ENCODE data around the gene SIGLEC1.
A peak's percentile ranks its signal among the peaks of the same experiment; 100 is the strongest.

The SIGLEC1 gene

GRCh38 chr20:3729811-3730540, 17.6 kb upstream of the SIGLEC1 start:
- no peak for DNase-seq
- Histone ChIP-seq H3K4me1 (peaks cover 0 to 9% (median 0%) of the 10 kb centered on the region in 4 donors), H3K36me3 (no peaks in the 10 kb centered on the region), H3K27me3 (peaks cover 0 to 62% of the 10 kb centered on the region in 2 donors), H3K27ac (no peak overlapping the region), H3K9me3 (no peaks in the 10 kb centered on the region), H3K4me3 (no peak overlapping the region)
- intact Hi-C loops (cut with DNase I; ENCODE audit: low total_unique reads) = no loop called here
- TF ChIP-seq CTCF (IDR thresholded peaks at IDR 0.05) = no peak

- Histone ChIP-seq H3K27ac (no peak overlapping the region), H3K27me3 (peaks cover 0 to 62% of the 10 kb centered on the region in 2 donors), H3K9me3 (no peaks in the 10 kb centered on the region), H3K36me3 (no peaks in the 10 kb centered on the region), H3K4me1 (peaks cover 0 to 9% (median 0%) of the 10 kb centered on the region in 4 donors), H3K4me3 (no peak overlapping the region)
- no peak for TF ChIP-seq CTCF (IDR thresholded peaks at IDR 0.05)
- no peak for DNase-seq
- intact Hi-C loops (cut with DNase I; ENCODE audit: low total_unique reads) = no loop called here
Measured at GRCh38 chr20:3729378-3729777, 17.0 kb upstream of the SIGLEC1 start.

- peaks cover 0 to 62% of the 10 kb centered on the region in 2 donors for H3K27me3 ChIP-seq
- no peak overlapping the region for H3K4me3 ChIP-seq
- H3K36me3 ChIP-seq = no peaks in the 10 kb centered on the region
- no peak for TF ChIP-seq CTCF (IDR thresholded peaks at IDR 0.05)
- no peak for DNase-seq
- H3K9me3 ChIP-seq = no peaks in the 10 kb centered on the region
- H3K27ac ChIP-seq = no peak overlapping the region
- intact Hi-C loops (cut with DNase I; ENCODE audit: low total_unique reads) = no loop called here
- peaks cover 0 to 9% (median 0%) of the 10 kb centered on the region in 4 donors for H3K4me1 ChIP-seq
Measured at GRCh38 chr20:3728876-3729275, 16.5 kb upstream of the SIGLEC1 start.

GRCh38 chr20:3728354-3728753, 16.0 kb upstream of the SIGLEC1 start:
- intact Hi-C loops (cut with DNase I; ENCODE audit: low total_unique reads) = no loop called here
- peaks cover 0 to 59% of the 10 kb centered on the region in 2 donors for H3K27me3 ChIP-seq
- no peak for DNase-seq

GRCh38 chr20:3727401-3728021, 15.1 kb upstream of the SIGLEC1 start:
- Histone ChIP-seq H3K27me3 (peaks cover 0 to 51% of the 10 kb centered on the region in 2 donors), H3K27ac (no peak overlapping the region), H3K36me3 (no peaks in the 10 kb centered on the region), H3K4me1 (peaks cover 0 to 9% (median 0%) of the 10 kb centered on the region in 4 donors), H3K4me3 (no peak overlapping the region), H3K9me3 (no peaks in the 10 kb centered on the region)
- intact Hi-C loops (cut with DNase I; ENCODE audit: low total_unique reads) = no loop called here
- TF ChIP-seq CTCF (IDR thresholded peaks at IDR 0.05) = no peak
- peak in 1 of 2 donors; percentile 66 for DNase-seq

More at GRCh38 chr20:3728354-3728753, 16.0 kb upstream of the SIGLEC1 start:
- Histone ChIP-seq H3K9me3 (no peaks in the 10 kb centered on the region), H3K27ac (no peak overlapping the region), H3K4me1 (peaks cover 0 to 9% (median 0%) of the 10 kb centered on the region in 4 donors), H3K4me3 (no peak overlapping the region), H3K36me3 (no peaks in the 10 kb centered on the region)
- no peak for TF ChIP-seq CTCF (IDR thresholded peaks at IDR 0.05)
